ENCODE measurements around the gene LMO7.

The LMO7 gene

GRCh38 chr13:75635828-75636435 is at the start of gene LMO7:
TSS of gene LMO7 (plus strand) at chr13:75636330. CDS start at chr13:75636658, 328 bp downstream.
- peak in 1 of 2 donors; percentile 49 for DNase-seq (ENCODE audit: low read depth in 2 of 2)

- no peak for DNase-seq (ENCODE audit: low read depth in 2 of 2)
Observed at GRCh38 chr13:75587679-75588078, 48.5 kb upstream of the LMO7 start.

- DNase-seq (ENCODE audit: low read depth in 2 of 2) = no peak
Observed at GRCh38 chr13:75596657-75597182, 39.4 kb upstream of the LMO7 start.

- no peak for DNase-seq (ENCODE audit: low read depth in 2 of 2)
Observed at GRCh38 chr13:75600371-75600770, 35.8 kb upstream of the LMO7 start.

- DNase-seq (ENCODE audit: low read depth in 2 of 2) = no peak
Observed at GRCh38 chr13:75603038-75603437, 33.1 kb upstream of the LMO7 start.

- no peak for DNase-seq (ENCODE audit: low read depth in 2 of 2)
Observed at GRCh38 chr13:75607447-75607846, 28.7 kb upstream of the LMO7 start.

- DNase-seq (ENCODE audit: low read depth in 2 of 2) = no peak
Observed at GRCh38 chr13:75610466-75610865, 25.7 kb upstream of the LMO7 start.

- DNase-seq (ENCODE audit: low read depth in 2 of 2) = no peak
Observed at GRCh38 chr13:75612354-75612753, 23.8 kb upstream of the LMO7 start.

GRCh38 chr13:75617230-75617629 is 18.9 kb upstream of the LMO7 start:
- no peak for DNase-seq (ENCODE audit: low read depth in 2 of 2)

- DNase-seq (ENCODE audit: low read depth in 2 of 2) = no peak
Observed at GRCh38 chr13:75618308-75618707, 17.8 kb upstream of the LMO7 start.

GRCh38 chr13:75620020-75620419 is 16.1 kb upstream of the LMO7 start:
- no peak for DNase-seq (ENCODE audit: low read depth in 2 of 2)

GRCh38 chr13:75621147-75621546 is 15.0 kb upstream of the LMO7 start:
- no peak for DNase-seq (ENCODE audit: low read depth in 2 of 2)

GRCh38 chr13:75628801-75629200 is 7.3 kb upstream of the LMO7 start:
- no peak for DNase-seq (ENCODE audit: low read depth in 2 of 2)

- no peak for DNase-seq (ENCODE audit: low read depth in 2 of 2)
Observed at GRCh38 chr13:75633285-75633684, 2.8 kb upstream of the LMO7 start.

- DNase-seq (ENCODE audit: low read depth in 2 of 2) = no peak
Observed at GRCh38 chr13:75635101-75635827, 866 bp upstream of the LMO7 start.

GRCh38 chr13:75636436-75637180 is 478 bp downstream of the LMO7 start:
- peak in 1 of 2 donors; percentile 27 for DNase-seq (ENCODE audit: low read depth in 2 of 2)

GRCh38 chr13:75637181-75637750 is 1.1 kb downstream of the LMO7 start:
- DNase-seq (ENCODE audit: low read depth in 2 of 2) = no peak

GRCh38 chr13:75639454-75639853 is 3.3 kb downstream of the LMO7 start:
- no peak for DNase-seq (ENCODE audit: low read depth in 2 of 2)

GRCh38 chr13:75641026-75641425 is 4.9 kb downstream of the LMO7 start:
- no peak for DNase-seq (ENCODE audit: low read depth in 2 of 2)

GRCh38 chr13:75643182-75643581 is 7.1 kb downstream of the LMO7 start:
- DNase-seq (ENCODE audit: low read depth in 2 of 2) = no peak

- no peak for DNase-seq (ENCODE audit: low read depth in 2 of 2)
Observed at GRCh38 chr13:75643693-75644092, 7.6 kb downstream of the LMO7 start.

- no peak for DNase-seq (ENCODE audit: low read depth in 2 of 2)
Observed at GRCh38 chr13:75645141-75645540, 9.0 kb downstream of the LMO7 start.
